GM10266 (cell line): ENCODE results near the gene CARD19.

Source experiments
- DNase-seq: peaks from one replicate; pipeline ENCODE4 v3.0.0; 2012; ENCODE audit errors: extremely low spot score
- TF ChIP-seq, protein P1 (sequence below): IDR thresholded peaks from 2 replicates; pipeline ENCODE4 v1.5.1; 2012; ENCODE audit warnings: mild to moderate bottlenecking, low read depth; ENCODE audit not compliant: control insufficient read depth, insufficient read depth; ENCODE audit errors: missing control alignments

Gene CARD19

GRCh38 chr9:93149361-93149760, 53.3 kb downstream of the CARD19 start:
- TF ChIP-seq, protein P1, sequence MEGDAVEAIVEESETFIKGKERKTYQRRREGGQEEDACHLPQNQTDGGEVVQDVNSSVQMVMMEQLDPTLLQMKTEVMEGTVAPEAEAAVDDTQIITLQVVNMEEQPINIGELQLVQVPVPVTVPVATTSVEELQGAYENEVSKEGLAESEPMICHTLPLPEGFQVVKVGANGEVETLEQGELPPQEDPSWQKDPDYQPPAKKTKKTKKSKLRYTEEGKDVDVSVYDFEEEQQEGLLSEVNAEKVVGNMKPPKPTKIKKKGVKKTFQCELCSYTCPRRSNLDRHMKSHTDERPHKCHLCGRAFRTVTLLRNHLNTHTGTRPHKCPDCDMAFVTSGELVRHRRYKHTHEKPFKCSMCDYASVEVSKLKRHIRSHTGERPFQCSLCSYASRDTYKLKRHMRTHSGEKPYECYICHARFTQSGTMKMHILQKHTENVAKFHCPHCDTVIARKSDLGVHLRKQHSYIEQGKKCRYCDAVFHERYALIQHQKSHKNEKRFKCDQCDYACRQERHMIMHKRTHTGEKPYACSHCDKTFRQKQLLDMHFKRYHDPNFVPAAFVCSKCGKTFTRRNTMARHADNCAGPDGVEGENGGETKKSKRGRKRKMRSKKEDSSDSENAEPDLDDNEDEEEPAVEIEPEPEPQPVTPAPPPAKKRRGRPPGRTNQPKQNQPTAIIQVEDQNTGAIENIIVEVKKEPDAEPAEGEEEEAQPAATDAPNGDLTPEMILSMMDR: no peak

GRCh38 chr9:93151097-93151784, 55.2 kb downstream of the CARD19 start:
- DNase-seq: no peak
- TF ChIP-seq, protein P1: no peak

More at GRCh38 chr9:93149361-93149760, 53.3 kb downstream of the CARD19 start:
- no peak for DNase-seq

DNA sequence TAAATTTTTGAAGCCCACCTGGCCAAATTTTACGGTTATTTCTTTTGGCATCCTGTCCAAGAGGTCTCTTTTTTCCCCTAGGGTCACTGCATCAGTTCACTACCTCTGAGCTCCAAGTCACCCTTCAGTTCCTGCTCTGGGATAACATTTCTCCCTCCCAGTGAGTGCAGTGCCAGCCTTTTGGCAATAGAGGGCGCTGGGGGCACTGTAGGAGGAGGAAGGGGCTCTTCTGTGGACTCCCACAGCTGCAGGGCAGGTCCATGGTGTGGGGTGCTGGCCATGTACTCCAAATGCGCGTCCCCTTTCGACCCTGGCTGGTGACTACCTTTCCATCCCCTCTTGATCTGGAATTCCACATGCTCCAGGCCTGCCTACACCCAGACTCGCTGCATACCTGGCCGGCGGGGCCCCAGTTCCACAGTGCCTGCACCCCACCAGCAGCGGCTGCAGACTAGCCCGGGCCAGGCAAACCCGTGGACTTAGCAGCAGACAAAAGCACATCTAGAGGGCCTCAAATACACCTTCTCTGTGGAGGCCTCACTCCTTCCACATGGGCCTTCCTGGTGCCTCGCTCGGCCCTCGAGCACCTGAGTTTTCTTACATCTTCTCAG, 58.4 kb downstream of the CARD19 start:
- TF ChIP-seq, protein P1: peak; percentile 60
- DNase-seq: peak; percentile 61

DNA sequence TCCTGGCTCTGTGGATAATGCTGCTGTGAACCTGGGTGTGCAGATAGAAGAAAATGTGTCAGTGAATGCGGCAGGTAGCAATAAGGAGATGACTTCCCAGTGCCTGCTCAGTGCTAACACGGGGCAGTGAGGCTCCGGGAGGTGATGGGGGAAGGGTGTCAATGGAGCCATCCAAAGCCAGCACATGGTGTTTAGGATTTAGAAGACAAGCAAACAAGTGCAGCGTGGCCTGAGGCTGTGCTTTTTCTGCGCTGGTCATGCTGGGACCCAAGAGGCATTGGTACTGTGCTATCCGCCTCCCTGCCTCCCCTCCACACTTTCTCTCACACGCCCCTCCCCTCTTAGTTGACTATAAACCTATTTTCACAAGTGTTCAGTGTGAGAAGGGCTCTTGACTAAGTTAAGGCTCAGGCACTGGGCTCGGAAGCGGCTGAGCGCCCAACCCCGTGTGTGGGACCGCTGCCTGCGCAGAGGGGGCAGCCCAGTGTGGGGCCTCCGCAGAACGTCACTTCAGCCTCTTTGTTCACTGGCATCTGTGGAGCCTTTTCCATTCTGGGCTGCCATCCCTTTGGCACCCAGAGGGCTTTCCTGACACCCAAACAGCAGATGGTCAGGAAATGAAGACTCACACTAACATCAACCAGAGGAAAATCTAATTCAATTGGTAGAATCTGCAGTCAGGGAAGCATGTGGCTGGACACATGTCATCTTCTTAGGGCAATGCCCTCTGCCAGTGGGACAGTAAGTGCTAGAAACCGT, 59.9 kb downstream of the CARD19 start:
- TF ChIP-seq, protein P1: no peak
- no peak for DNase-seq

GRCh38 chr9:93156475-93157008, 60.5 kb downstream of the CARD19 start:
- TF ChIP-seq, protein P1: no peak
- DNase-seq: peak; percentile 37

DNA sequence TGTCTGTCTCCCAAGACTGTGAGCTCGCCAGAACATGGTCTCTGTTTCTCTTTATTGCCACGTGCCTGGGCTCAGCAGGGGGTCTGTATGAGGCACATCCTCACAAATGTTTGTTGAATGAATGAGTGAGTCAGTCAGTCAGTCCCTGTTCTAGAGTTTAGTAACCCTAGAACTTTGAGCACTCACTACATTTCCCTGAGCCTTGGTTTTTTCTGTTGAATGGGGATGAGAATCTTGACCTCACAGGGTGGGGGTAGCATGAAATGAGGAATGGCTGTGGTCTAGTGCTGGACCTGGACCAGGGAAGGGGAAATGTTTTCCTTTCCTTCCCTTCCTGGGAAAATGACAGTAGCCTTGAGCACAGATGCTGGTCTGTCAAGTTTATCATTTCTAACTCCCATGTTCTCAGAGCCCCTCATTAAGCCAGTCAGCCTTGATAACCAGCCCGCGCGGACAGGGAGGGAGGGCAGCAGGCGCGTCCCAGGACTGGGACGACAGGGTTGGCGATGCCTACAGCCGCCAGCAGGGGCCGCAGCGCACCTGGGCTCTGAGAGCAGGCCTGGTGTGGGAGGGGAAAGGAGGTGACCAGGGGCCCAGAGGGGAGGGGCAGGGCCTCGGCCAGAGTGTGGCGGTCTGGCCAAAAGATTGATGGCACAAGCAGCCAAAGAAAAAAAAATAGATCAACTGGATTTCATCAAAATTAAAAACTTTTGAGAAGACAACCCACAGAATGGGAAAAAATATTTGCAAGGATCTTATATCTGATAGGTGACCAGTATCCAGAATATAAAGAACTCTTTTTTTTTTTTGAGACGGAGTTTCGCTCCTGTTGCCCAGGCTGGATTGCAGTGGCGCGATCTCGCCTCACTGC, 63.8 kb downstream of the CARD19 start:
- DNase-seq: peak; percentile 90
- TF ChIP-seq, protein P1: peak; percentile 99
